AG09319 (cell line): Measurements from ENCODE around the gene CLK2.
A peak's percentile ranks its signal among the peaks of the same experiment; 100 is the strongest.

Experiments
- DNase-seq: peaks from one replicate; pipeline ENCODE4 v3.0.0-alpha.2; 2010; ENCODE audit warnings: low read depth; ENCODE audit errors: extremely low read depth
- TF ChIP-seq, protein P1 (sequence below): IDR thresholded peaks from 2 replicates; pipeline ENCODE4 v1.5.1; 2011; ENCODE audit warnings: low read depth, mild to moderate bottlenecking, inconsistent platforms, low read length, moderate library complexity

CLK2 gene

DNA sequence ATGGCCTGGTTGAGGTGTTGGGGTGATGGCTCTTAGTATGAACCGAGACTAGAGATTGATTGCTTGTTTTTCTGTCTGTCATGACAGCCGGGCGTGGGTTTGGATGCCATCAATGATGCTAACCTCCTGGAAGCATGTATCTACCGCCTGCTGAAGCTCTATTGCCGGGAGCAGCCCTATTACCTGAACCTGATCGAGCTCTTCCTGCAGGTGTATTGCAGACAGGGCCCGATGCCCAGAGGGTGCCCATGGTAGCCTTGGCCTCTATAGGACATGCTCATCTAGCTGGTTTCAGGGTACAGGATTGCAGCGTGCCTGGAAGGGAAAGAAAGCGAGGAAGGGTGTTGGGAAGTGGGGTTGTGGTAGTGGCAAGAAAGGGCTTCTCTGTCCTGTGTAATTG lies 44.8 kb upstream of the CLK2 start:
- TF ChIP-seq, protein P1, sequence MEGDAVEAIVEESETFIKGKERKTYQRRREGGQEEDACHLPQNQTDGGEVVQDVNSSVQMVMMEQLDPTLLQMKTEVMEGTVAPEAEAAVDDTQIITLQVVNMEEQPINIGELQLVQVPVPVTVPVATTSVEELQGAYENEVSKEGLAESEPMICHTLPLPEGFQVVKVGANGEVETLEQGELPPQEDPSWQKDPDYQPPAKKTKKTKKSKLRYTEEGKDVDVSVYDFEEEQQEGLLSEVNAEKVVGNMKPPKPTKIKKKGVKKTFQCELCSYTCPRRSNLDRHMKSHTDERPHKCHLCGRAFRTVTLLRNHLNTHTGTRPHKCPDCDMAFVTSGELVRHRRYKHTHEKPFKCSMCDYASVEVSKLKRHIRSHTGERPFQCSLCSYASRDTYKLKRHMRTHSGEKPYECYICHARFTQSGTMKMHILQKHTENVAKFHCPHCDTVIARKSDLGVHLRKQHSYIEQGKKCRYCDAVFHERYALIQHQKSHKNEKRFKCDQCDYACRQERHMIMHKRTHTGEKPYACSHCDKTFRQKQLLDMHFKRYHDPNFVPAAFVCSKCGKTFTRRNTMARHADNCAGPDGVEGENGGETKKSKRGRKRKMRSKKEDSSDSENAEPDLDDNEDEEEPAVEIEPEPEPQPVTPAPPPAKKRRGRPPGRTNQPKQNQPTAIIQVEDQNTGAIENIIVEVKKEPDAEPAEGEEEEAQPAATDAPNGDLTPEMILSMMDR: no peak
- no peak for DNase-seq

DNA sequence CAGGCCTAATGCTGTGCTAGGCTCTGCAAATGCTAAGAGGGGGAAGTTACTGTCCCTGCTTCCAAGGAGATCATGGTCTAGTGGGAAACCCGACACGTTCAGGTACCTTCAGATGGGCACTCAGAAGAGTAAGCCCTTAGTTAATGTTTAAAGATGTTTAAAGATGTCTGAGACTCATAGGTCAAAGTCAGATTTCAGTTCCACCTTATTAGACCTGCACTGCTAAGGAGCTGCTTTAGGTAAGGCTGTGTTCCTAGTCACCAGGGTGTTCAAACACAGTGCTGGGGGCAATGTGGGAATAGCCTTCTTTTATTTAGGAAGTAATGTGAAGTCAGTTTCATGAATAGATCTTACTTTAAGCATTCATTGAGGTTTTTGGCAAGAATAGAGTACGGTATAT lies 43.6 kb upstream of the CLK2 start:
- TF ChIP-seq, protein P1: no peak
- DNase-seq: no peak

DNA sequence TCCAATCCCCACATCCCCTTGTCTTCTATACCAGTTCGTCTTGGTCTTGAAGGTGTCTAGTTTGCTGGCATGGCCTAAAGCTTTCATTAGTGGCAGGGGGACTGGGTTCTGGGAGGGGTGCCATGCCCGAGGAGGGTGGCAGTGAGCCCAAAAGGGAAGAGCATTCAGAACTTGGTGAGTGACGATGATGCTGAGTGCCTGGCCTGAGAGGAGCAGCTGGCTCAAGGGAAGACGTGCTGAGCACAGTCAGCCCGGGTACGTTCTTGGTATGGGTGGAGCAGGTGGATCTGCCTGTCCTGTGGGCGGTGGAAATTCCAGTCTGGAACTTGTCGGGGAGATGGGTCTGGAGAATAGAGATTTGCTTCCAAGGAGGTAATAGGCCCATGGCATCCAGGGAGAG lies 40.0 kb upstream of the CLK2 start:
- DNase-seq: no peak
- TF ChIP-seq, protein P1: no peak

DNA sequence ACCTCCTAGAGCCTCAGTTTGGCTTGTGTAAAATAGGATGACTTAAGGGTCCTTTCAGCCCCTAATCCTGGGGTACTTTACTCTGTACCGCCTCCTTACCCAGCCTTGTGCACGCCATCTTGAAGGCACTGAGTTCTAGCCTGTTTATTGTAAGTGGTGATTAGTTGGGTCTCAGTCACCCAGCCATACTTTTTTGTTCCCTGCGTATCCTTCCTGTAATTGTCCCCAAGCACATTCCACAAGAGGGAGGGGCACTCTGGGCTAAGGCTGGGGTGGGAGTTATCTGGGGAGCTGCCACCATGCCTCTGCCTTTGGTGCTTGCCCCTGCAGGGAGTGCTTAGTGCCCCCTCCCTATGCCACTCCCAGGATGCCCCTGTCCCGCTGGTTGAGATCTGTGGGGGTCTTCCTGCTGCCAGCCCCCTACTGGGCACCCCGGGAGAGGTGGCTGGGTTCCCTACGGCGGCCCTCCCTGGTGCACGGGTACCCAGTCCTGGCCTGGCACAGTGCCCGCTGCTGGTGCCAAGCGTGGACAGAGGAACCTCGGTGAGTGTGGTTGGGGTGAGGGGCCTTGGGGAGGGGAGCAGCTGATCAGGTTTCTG lies 36.2 kb upstream of the CLK2 start:
- DNase-seq: no peak
- TF ChIP-seq, protein P1: no peak

DNA sequence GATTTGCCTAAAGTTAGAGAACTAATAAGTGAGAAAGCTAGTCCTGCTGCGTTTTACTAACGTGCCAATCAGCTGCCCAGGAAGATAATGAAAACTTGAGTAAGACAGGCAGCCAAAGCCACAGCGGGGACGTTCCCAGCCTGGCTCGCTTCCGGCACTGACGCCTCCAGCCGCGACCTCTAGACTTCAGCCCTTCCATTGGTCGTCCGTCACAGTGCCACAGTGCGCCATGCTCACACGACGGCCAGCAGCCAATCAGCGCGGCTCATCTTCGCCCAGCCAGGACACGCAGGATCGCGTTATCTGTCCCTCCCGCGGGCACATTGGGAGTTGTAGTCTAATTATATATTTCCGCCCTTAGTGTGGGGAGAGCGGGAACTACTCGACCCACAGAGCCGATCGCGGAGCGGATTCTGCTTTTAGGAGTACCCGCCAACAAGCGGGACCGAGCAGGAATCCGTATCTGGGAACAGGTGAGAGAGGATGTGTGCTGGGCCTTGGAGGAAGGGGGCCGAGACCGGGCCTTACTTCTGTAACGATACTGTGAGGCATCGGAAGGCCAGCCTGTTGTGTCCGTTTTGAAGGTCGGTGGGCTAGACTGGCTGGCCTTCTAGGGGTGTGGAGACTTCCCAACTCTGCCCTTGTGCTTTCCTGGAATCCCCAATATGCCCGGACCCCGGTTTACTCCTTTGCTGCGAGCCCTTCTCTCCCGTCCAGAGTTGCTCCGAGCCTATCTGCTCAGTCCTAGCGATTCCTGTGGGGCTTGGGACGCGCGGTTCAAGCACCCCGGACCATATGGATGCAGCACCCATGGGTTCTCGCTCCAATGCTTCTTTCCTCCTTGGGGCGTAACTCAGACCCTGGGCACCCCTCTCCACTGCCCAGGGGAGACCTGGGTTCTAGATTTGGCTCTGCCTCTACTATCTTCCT lies 35.5 kb upstream of the CLK2 start, which contains the start of gene FDPS:
FDPS (plus strand) TSS at position 374 of the 930 bp plus-strand sequence. CDS start 924 bp downstream, outside the sequence.
- TF ChIP-seq, protein P1: no peak
- peak; percentile 96 for DNase-seq

DNA sequence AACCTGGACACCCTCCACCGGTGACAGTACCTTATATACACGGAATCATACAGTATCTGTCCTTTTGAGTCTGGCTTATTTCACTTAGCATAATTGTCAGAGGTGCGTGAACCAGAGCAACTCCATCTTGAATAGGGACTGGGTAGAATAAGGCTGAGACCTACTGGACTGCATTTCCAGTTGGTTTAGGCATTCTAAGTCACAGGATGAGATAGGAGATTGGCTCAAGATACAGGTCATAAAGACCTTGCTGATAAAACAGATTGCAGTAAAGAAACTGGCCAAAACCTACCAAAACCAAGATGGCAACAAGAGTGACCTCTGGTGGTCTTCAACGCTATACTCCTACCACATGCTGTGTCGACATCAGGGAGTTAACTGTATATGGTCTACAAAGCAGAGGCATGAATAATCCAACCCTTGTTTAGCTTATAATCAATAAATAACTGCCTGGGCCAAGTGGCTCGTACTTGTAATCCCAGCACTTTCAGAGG lies 34.0 kb upstream of the CLK2 start:
- TF ChIP-seq, protein P1: peak; percentile 37
- peak; percentile 28 for DNase-seq

DNA sequence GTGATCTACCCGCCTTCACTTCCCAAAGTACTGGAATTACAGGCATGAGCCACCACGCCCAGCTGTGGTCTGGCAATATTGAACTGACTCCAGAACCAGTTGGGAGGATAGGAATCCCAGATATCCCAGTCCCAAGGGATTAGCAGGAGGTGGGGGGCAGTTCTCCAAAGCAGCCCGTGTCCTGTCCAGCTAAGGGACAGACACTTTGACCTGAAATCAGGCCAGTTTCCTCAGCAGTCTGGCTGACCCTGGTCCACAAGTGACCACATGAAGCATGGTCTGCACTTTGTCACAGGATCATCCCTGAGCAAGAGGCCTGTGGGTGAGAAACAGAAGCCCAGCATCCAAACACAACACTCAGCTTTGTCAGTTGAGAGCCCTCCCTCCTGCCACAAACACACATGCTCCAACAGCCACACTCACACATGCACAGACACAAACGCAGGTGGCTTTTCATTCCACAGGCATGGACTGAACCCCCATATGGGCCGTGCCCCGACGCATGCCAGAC lies 32.6 kb upstream of the CLK2 start:
- TF ChIP-seq, protein P1: no peak
- no peak for DNase-seq
